GM21786 (cell line): Measurements from ENCODE around the gene SLC6A20.

ENCODE experiments used
- ATAC-seq: cut with Tn5 transposase; IDR thresholded peaks from one replicate; pipeline ENCODE4 v1.9.1; 2021; ENCODE audit not compliant: unreplicated experiment

The SLC6A20 gene

GRCh38 chr3:45803252-45803935 is 7.1 kb upstream of the SLC6A20 start:
- no peak for ATAC-seq

GRCh38 chr3:45802146-45802545 is 5.8 kb upstream of the SLC6A20 start:
- ATAC-seq, result no peak

- no peak for ATAC-seq
Observed at GRCh38 chr3:45800611-45801010, 4.3 kb upstream of the SLC6A20 start.

- ATAC-seq, result no peak
Observed at GRCh38 chr3:45799586-45799985, 3.2 kb upstream of the SLC6A20 start.

GRCh38 chr3:45798034-45798433 is 1.7 kb upstream of the SLC6A20 start:
- ATAC-seq, result no peak

- ATAC-seq, result no peak
Observed at GRCh38 chr3:45796902-45797637, 734 bp upstream of the SLC6A20 start.

- ATAC-seq, result no peak
Observed at GRCh38 chr3:45795509-45795881, 841 bp downstream of the SLC6A20 start.

GRCh38 chr3:45794660-45795059 is 1.7 kb downstream of the SLC6A20 start:
- no peak for ATAC-seq

- no peak for ATAC-seq
Observed at GRCh38 chr3:45794177-45794560, 2.2 kb downstream of the SLC6A20 start.

- no peak for ATAC-seq
Observed at GRCh38 chr3:45793482-45794176, 2.7 kb downstream of the SLC6A20 start.

- no peak for ATAC-seq
Observed at GRCh38 chr3:45792516-45793172, 3.7 kb downstream of the SLC6A20 start.

GRCh38 chr3:45792036-45792435 is 4.3 kb downstream of the SLC6A20 start:
- ATAC-seq, result no peak

- ATAC-seq, result no peak
Observed at GRCh38 chr3:45790596-45790995, 5.7 kb downstream of the SLC6A20 start.

- ATAC-seq, result no peak
Observed at GRCh38 chr3:45789235-45789812, 7.0 kb downstream of the SLC6A20 start.

- no peak for ATAC-seq
Observed at GRCh38 chr3:45787551-45787950, 8.8 kb downstream of the SLC6A20 start.

- no peak for ATAC-seq
Observed at GRCh38 chr3:45786801-45787495, 9.4 kb downstream of the SLC6A20 start.

GRCh38 chr3:45785605-45786150 is 10.7 kb downstream of the SLC6A20 start:
- ATAC-seq, result no peak

GRCh38 chr3:45783667-45784066 is 12.7 kb downstream of the SLC6A20 start:
- ATAC-seq, result no peak

GRCh38 chr3:45782381-45782780 is 14.0 kb downstream of the SLC6A20 start:
- ATAC-seq, result no peak

GRCh38 chr3:45781841-45782240 is 14.5 kb downstream of the SLC6A20 start:
- no peak for ATAC-seq
